Uterus (tissue), 2 donors: ENCODE measurements around the gene DERL2.

Experiments
- CTCF ChIP-seq, 4 experiments: fragments of 200-600 bp in 2 of 4; fragments of 450-650 bp in 2 of 4; sonication (generic) in 2 of 4; IDR thresholded peaks; one replicate each; pipeline ENCODE4 v1.5.1; 2016 to 2019; ENCODE audit warnings: antibody characterized with exemption in 4 of 4, mild to moderate bottlenecking in 2 of 4, moderate library complexity in 1 of 4
- POLR2A ChIP-seq, 2 donors: fragments of 450-650 bp; IDR thresholded peaks; one replicate each; pipeline ENCODE4 v1.6.1; 2016; ENCODE audit warnings: antibody characterized with exemption in 2 of 2, mild to moderate bottlenecking in 1 of 2, moderate library complexity in 1 of 2

GRCh38 chr17:5502552-5502951 lies 16.6 kb upstream of the DERL2 start:
- TF ChIP-seq CTCF (IDR thresholded peaks at IDR 0.05) (no peak), POLR2A (IDR thresholded peaks at IDR 0.05) (no peak)
